T-helper 2 cell treated with Interferon-gamma antibody and Interleukin-4, amounts not matched to agents 5 μg/mL and 100 μg/mL, for 36 hours (primary cell): ENCODE measurements around the gene CNGA2.

Experiments
- DNase-seq: peaks from one replicate; pipeline ENCODE4 v3.0.0; 2021; ENCODE audit warnings: low spot score
- H3K27ac Mint-ChIP-seq: one replicate; pipeline ENCODE4 v1.8.0; 2021; ENCODE audit warnings: mild to moderate bottlenecking, mixed read lengths
- H3K27me3 Mint-ChIP-seq: one replicate; pipeline ENCODE4 v1.8.0; 2021; ENCODE audit warnings: low read depth, mixed read lengths
- H3K36me3 Mint-ChIP-seq: one replicate; pipeline ENCODE4 v1.8.0; 2021; ENCODE audit warnings: low read depth, mixed read lengths
- H3K4me1 Mint-ChIP-seq: one replicate; pipeline ENCODE4 v1.8.0; 2021; ENCODE audit warnings: low read depth, mixed read lengths
- H3K4me3 Mint-ChIP-seq: one replicate; pipeline ENCODE4 v1.8.0; 2022; ENCODE audit warnings: mild to moderate bottlenecking, moderate library complexity, mixed read lengths
- H3K9me3 Mint-ChIP-seq: one replicate; pipeline ENCODE4 v1.8.0; 2021; ENCODE audit warnings: mixed read lengths

CNGA2 gene

DNA sequence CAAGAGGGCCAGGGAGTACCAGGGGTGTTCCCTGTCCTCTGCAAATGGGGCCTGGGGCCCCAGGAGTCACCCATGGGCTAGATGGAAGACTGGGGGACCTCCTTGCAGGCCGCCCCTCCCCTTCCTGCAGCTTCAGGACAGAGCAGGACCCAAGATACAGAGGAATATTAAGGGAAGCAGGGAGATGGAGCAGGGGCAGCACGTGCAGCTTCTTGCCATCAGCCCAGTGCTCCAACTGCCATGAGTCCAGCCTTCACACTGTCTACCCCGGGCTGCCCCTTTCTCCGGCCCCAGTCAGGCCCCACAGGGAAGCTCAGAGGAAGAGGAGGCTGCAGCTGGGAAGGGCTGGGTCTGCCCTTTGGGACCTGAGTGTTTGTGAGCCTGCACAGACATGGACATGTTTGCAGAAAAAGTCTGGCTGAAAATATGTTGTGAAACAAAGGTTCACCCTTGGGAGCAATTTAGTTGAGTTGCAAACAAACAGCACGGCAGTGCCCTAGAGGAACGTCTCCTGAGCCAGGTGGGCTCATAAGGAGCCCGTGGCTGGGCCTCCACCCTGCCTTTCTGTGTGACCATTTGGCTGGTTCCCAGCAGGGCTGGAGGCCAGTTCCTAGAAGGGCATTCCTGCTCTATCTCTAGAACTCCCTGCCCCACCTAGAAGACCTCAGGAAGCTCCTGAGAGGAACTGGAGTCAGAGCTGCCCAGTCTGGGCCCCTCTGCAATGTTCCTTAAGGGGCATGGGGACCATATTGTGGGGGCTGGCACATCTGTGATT is 9.8 kb upstream of the CNGA2 start:
- Mint-ChIP-seq H3K4me3 (no peak overlapping the region), H3K9me3 (no peaks in the 10 kb centered on the region), H3K36me3 (no peaks in the 10 kb centered on the region), H3K4me1 (no peaks in the 10 kb centered on the region), H3K27me3 (no peaks in the 10 kb centered on the region), H3K27ac (no peak overlapping the region)
- no peak for DNase-seq

DNA sequence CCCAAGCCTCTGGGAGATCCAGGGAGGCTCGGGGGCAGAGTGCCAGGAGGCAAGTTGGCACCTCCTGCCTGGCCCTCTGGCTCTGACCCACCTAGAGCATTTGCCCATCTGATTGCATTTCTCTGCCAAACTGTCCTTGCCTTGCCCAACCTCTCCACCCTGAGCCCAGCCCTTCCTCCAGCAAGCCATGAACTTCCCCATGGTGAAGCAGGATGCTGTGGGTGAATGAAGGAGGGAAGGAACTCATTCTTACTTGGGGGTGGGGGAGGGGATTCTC is 9.3 kb upstream of the CNGA2 start:
- H3K4me3 Mint-ChIP-seq, result no peak overlapping the region
- no peak for DNase-seq
- H3K27me3 Mint-ChIP-seq, result no peaks in the 10 kb centered on the region
- H3K9me3 Mint-ChIP-seq, result no peaks in the 10 kb centered on the region
- H3K4me1 Mint-ChIP-seq, result no peaks in the 10 kb centered on the region
- no peak overlapping the region for H3K27ac Mint-ChIP-seq
- H3K36me3 Mint-ChIP-seq, result no peaks in the 10 kb centered on the region

DNA sequence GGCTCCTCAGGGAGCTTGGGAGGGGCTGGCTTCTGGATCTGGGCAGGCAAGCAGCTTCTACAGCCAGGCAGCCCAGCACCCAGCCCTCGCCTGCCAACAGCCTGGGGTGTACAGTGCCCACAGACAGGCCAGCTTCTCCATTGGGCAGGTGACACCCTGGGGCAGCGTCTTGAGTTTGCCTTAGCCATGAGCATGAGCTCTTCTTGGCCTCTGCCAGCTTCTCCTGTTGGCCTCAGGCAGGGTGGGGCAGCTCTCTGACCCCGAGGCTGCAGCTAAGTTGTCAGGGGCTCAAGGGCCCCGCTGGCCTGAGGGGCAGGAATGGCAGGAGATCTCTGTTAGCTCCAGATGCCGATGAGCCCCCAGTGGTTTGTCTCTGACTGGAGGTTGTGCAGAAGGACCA is 7.8 kb upstream of the CNGA2 start:
- no peaks in the 10 kb centered on the region for H3K4me1 Mint-ChIP-seq
- no peak for DNase-seq

DNA sequence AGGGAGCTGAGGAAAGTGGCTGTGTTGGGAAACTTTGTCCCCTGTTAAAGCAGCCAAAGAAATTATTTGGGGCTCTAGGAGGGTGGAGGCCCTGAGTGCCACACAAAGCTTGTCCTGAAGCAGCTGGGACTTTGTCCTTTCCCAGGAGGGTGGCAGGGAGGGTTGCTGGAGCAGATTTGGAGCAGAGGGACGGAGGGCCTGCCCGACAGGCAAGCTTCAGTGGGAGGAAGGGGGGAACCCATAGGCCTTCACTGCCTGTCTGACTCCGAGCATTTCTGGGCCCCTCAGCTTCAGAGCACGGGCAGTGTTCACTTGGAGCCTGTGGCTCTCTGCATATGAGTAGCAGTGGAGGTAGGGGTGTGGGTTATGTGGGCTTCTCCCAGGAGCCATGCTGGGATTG is 7.2 kb upstream of the CNGA2 start:
- no peak overlapping the region for H3K4me3 Mint-ChIP-seq
- no peak for DNase-seq
- no peaks in the 10 kb centered on the region for H3K4me1 Mint-ChIP-seq
- H3K36me3 Mint-ChIP-seq, result no peaks in the 10 kb centered on the region
- no peaks in the 10 kb centered on the region for H3K27me3 Mint-ChIP-seq
- H3K9me3 Mint-ChIP-seq, result no peaks in the 10 kb centered on the region
- no peak overlapping the region for H3K27ac Mint-ChIP-seq

More for the DNA sequence above, 7.8 kb upstream of the CNGA2 start:
- H3K27ac Mint-ChIP-seq, result no peak overlapping the region
- H3K36me3 Mint-ChIP-seq, result no peaks in the 10 kb centered on the region
- H3K9me3 Mint-ChIP-seq, result no peaks in the 10 kb centered on the region
- no peak overlapping the region for H3K4me3 Mint-ChIP-seq
- no peaks in the 10 kb centered on the region for H3K27me3 Mint-ChIP-seq

DNA sequence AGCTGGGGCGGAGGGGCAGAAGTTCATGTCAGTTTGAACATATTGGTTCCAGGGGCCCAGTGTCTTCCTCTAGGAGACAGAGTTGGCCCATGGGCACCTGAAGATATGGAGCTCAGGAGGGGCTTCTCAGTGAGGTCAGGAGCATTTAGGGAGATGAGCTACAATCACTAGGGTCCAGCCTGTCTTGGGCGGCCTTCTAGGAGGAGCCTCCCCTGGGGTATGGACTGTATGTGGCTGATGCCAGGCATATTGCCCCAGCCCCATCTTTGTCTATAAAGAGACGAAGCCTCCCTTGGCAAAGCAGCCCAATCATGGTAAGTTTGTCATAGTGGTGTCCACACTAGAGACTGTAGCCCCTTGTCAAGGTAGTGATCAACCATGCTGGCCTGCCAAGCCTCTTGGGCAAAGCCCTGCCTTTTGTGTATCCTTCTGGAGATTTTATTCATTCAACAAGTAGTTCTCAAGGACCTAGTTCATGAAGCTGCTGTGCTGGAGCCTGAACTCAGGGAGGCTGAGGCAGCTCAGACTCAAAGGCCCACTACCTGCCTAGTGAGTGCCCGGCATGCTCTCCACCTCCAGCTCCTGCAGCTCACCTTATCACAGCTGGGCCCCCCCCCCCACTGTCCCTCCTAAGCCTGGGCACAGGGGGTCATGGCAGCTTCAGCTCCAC is 5.4 kb upstream of the CNGA2 start:
- H3K9me3 Mint-ChIP-seq, result no peaks in the 10 kb centered on the region
- DNase-seq, result no peak
- H3K36me3 Mint-ChIP-seq, result no peaks in the 10 kb centered on the region
- H3K27ac Mint-ChIP-seq, result no peak overlapping the region
- H3K4me1 Mint-ChIP-seq, result no peaks in the 10 kb centered on the region
- no peaks in the 10 kb centered on the region for H3K27me3 Mint-ChIP-seq
- no peak overlapping the region for H3K4me3 Mint-ChIP-seq

DNA sequence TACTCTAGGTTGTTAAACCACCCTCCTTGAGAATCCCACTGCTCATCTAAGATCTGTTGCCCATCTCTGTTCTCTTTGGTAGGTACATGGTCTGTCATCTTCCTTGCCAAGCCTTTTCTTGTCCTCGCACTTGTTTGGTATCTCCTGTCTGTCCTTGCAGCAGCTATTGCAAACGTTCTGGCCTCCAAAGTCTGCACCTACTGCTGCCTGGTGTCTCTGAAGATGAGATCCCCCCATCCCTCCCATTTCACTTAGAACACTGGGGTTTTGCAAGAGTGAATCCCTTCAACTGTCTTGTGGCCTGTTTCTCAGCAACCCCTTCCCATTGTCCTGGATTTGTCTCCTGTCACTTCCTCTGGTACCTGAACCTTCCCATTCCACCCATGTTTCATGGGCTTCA is 673 bp downstream of the CNGA2 start:
- H3K4me1 Mint-ChIP-seq, result no peaks in the 10 kb centered on the region
- H3K9me3 Mint-ChIP-seq, result no peaks in the 10 kb centered on the region
- H3K4me3 Mint-ChIP-seq, result no peak overlapping the region
- H3K36me3 Mint-ChIP-seq, result no peaks in the 10 kb centered on the region
- no peak for DNase-seq
- no peak overlapping the region for H3K27ac Mint-ChIP-seq
- peaks cover 2% of the 10 kb centered on the region for H3K27me3 Mint-ChIP-seq

DNA sequence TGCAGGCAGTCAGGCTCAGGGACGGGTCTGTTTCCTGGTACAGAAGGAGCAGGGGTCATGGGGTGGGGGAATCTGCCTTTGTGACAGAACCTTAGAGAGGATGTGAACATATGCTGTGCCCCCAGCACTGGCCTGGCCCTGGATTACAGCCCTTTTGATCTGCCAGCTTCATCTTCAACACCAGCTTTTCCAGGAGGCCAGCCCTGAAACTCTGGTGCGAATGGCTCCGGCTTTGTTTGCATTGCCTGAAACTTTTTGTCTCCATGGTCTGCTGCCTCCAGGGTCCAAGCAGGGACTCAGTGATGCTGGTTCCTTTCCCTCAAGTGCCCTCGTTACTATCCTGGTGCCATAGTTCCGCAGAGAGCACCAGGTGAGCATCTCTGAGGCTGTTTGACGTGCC is 2.1 kb downstream of the CNGA2 start:
- Mint-ChIP-seq H3K4me1 (no peaks in the 10 kb centered on the region), H3K27me3 (peaks cover 2% of the 10 kb centered on the region), H3K36me3 (no peaks in the 10 kb centered on the region), H3K4me3 (no peak overlapping the region), H3K27ac (no peak overlapping the region), H3K9me3 (no peaks in the 10 kb centered on the region)
- DNase-seq, result no peak

DNA sequence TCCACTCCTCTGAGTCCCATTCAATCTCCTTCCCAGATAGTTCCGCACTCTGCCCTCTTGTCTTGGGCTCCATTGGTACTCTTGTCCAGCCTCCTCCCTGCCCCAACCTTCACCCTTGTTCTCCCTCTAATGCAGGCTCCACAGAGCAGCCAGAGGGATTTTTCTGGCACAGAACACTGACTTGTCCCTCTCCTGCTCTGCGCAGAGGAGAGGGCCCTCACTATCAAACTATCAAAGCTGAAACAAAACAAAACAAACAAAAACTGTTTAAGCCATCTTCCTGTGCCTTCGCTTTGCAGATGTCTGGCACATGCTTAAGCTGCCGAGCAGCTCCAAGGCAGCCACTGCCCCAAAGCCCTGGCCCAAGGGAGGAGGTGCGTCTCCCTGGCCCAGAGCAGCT is 2.9 kb downstream of the CNGA2 start:
- no peaks in the 10 kb centered on the region for H3K36me3 Mint-ChIP-seq
- peaks cover 2% of the 10 kb centered on the region for H3K27me3 Mint-ChIP-seq
- no peaks in the 10 kb centered on the region for H3K9me3 Mint-ChIP-seq
- no peak overlapping the region for H3K4me3 Mint-ChIP-seq
- no peak overlapping the region for H3K27ac Mint-ChIP-seq
- no peak for DNase-seq
- H3K4me1 Mint-ChIP-seq, result no peaks in the 10 kb centered on the region

DNA sequence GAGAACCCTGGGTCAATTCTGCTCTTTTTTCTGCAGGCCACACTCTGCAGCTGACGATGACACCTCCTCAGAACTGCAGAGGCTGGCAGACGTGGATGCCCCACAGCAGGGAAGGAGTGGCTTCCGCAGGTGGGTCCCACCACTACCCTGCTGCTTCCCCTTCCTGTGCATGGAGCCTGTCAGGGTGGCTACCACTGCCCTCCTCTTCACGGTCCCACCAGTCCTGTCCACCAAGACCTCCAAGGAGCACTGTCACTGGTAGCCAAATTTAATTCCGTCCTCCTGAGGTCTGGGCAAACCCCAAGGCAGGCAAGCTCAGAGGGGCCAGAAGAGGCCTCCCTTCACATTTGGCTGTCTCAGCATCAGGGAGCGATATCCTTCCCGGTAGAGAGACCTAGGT is 4.2 kb downstream of the CNGA2 start:
- H3K4me1 Mint-ChIP-seq, result no peaks in the 10 kb centered on the region
- no peak for DNase-seq
- H3K4me3 Mint-ChIP-seq, result no peak overlapping the region
- no peaks in the 10 kb centered on the region for H3K36me3 Mint-ChIP-seq
- H3K27ac Mint-ChIP-seq, result no peak overlapping the region
- peaks cover 2% of the 10 kb centered on the region for H3K27me3 Mint-ChIP-seq
- no peaks in the 10 kb centered on the region for H3K9me3 Mint-ChIP-seq

DNA sequence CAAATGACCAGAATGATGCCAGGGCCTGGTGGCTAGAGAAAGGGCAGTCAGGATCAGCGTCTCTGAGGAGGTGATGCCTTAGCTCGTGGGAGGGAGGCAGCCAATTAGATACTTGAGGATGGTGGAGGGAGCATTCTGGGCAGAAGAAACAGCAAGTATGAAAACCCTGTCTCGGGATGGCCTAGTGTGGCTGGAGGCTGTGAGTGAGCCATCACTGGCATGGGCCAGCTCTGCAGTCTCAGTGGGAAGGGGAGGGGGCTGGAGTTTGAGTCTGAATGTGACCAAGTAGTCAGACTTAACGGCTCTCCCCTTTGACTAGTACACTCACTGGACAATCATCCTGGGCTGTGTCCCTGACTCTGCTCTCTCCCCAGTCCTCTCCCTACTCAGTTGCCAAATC is 7.1 kb downstream of the CNGA2 start:
- Mint-ChIP-seq H3K27ac (no peak overlapping the region), H3K4me3 (no peak overlapping the region), H3K36me3 (no peaks in the 10 kb centered on the region), H3K9me3 (no peaks in the 10 kb centered on the region), H3K4me1 (no peaks in the 10 kb centered on the region), H3K27me3 (no peaks in the 10 kb centered on the region)
- no peak for DNase-seq

DNA sequence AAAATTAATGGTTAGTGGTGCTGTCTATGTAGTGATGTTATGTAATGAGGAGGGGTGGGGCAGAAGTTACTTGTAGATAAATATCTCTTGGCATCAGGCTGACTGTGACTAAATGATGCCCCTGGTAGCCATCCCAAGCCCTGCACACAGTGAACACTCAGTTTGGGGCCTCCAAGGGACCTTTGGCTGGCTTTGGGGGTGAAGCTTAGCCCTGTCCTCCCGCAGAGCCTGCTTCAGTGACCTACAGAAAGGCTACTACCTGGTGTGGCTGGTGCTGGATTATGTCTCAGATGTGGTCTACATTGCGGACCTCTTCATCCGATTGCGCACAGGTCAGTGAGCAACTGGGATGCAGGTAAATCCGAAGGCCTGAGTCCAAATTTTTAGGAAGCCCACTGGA is 7.8 kb downstream of the CNGA2 start:
- no peaks in the 10 kb centered on the region for H3K27me3 Mint-ChIP-seq
- H3K4me3 Mint-ChIP-seq, result no peak overlapping the region
- no peak overlapping the region for H3K27ac Mint-ChIP-seq
- H3K9me3 Mint-ChIP-seq, result no peaks in the 10 kb centered on the region
- H3K36me3 Mint-ChIP-seq, result no peaks in the 10 kb centered on the region
- no peaks in the 10 kb centered on the region for H3K4me1 Mint-ChIP-seq
- no peak for DNase-seq

DNA sequence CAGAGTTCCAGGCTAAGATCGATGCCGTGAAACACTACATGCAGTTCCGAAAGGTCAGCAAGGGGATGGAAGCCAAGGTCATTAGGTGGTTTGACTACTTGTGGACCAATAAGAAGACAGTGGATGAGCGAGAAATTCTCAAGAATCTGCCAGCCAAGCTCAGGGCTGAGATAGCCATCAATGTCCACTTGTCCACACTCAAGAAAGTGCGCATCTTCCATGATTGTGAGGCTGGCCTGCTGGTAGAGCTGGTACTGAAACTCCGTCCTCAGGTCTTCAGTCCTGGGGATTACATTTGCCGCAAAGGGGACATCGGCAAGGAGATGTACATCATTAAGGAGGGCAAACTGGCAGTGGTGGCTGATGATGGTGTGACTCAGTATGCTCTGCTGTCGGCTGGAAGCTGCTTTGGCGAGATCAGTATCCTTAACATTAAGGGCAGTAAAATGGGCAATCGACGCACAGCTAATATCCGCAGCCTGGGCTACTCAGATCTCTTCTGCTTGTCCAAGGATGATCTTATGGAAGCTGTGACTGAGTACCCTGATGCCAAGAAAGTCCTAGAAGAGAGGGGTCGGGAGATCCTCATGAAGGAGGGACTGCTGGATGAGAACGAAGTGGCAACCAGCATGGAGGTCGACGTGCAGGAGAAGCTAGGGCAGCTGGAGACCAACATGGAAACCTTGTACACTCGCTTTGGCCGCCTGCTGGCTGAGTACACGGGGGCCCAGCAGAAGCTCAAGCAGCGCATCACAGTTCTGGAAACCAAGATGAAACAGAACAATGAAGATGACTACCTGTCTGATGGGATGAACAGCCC is 9.3 kb downstream of the CNGA2 start:
- Mint-ChIP-seq H3K27me3 (no peaks in the 10 kb centered on the region), H3K36me3 (no peaks in the 10 kb centered on the region), H3K27ac (no peak overlapping the region), H3K9me3 (no peaks in the 10 kb centered on the region), H3K4me3 (no peak overlapping the region), H3K4me1 (no peaks in the 10 kb centered on the region)
- DNase-seq, result no peak

DNA sequence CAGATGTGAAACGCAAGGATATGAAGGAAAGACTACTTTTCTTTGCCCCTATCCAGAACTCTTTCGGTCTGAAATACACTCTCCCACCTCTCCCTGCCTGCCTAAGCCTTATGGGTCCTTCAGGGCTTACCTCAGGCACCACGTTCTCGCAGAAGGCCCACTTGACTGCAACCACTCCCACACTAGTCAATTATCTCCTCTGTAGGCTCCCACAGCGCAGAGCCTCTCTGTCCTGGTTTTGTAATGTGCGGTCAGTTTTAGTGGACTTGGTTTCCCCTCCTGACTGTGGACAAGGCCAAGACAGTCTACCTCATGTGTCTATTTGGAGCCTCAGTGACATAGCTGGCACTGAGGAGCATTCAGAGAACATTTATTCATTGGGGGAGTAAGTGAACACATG is 11.1 kb downstream of the CNGA2 start:
- no peaks in the 10 kb centered on the region for H3K9me3 Mint-ChIP-seq
- no peak overlapping the region for H3K27ac Mint-ChIP-seq
- H3K4me3 Mint-ChIP-seq, result no peak overlapping the region
- H3K36me3 Mint-ChIP-seq, result no peaks in the 10 kb centered on the region
- DNase-seq, result no peak
- no peaks in the 10 kb centered on the region for H3K27me3 Mint-ChIP-seq
- no peaks in the 10 kb centered on the region for H3K4me1 Mint-ChIP-seq

DNA sequence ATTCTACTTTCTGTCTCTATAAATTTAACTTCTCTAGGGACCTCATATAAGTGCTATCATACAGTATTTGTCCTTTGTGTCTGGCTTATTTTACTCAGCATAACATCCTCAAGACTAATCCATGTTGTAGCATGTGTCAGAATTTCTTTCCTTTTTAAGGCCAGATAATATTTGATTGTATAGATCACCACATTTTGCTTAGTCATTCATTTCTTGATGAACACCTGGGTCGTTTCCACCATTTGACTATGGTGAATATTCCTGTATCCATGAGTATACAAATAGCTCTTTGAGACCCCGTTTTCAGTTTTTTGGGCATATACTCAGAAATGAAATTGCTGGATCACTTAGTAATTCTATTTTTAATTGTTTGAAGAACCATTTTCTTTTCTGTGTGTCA is 12.0 kb downstream of the CNGA2 start:
- H3K27me3 Mint-ChIP-seq, result no peaks in the 10 kb centered on the region
- DNase-seq, result no peak
- H3K4me1 Mint-ChIP-seq, result no peaks in the 10 kb centered on the region
- H3K4me3 Mint-ChIP-seq, result no peak overlapping the region
- H3K27ac Mint-ChIP-seq, result no peak overlapping the region
- no peaks in the 10 kb centered on the region for H3K36me3 Mint-ChIP-seq
- H3K9me3 Mint-ChIP-seq, result no peaks in the 10 kb centered on the region
